Measurements from ENCODE around the gene CLSTN3. TPM values are rescaled to one million over a fixed set of nuclear protein-coding genes. Genes with fewer than 3 reads are reported as not detected.

Gene CLSTN3
- total and polyA plus RNA-seq, 2 donors (not counting 1 experiment from before 2014, with no cell fraction given): 31.7 to 36.5 TPM

DNA sequence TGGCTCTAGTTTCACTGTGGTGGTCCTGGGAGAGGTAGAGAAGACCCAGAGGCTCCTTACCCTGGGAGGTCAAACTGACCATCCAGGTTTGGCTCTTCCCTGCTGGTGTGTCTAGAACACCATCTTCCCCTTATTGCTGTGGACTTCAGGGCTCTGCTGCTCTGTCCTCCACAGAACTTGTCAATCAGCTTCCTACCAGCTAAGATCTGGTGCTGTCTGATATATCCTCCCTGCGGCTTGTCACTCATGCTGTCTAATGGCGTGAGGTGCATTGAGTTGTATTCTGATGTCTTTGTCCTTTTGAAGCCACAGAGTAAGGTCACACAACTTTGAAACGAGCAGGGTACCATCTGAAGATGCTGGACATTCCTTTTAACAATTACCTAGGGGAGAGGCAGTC, 14.0 kb upstream of the CLSTN3 start:
- Mint-ChIP-seq H3K4me1 (peaks cover 4% of the 10 kb centered on the region), H3K9me3 (ENCODE audit: insufficient read depth) (no peaks in the 10 kb centered on the region), H3K27ac (no peak overlapping the region), H3K27me3 (no peaks in the 10 kb centered on the region), H3K4me3 (no peak overlapping the region)
- peaks cover 0 to 30% of the 10 kb centered on the region in 2 experiments for H3K36me3 ChIP-seq (replicated peaks in 1 of 2; ENCODE audit: control extremely low read depth in 1 of 2, control insufficient read depth in 1 of 2, extremely low read depth in 1 of 2, insufficient read depth in 2 of 2, low read length in 1 of 2)
- no peaks in the 10 kb centered on the region for H3K79me2 ChIP-seq (ENCODE audit: control insufficient read depth, insufficient read depth, low read length)
- DNase-seq: no peak
- H3K9ac ChIP-seq (ENCODE audit: low read length): no peak overlapping the region
- peaks cover 8% of the 10 kb centered on the region for H4K20me1 ChIP-seq (ENCODE audit: control insufficient read depth, insufficient read depth, low read length, poor library complexity, severe bottlenecking)
- H3K27me3 ChIP-seq (replicated peaks in 1 of 4; ENCODE audit: control extremely low read depth in 1 of 4, control insufficient read depth in 3 of 4, insufficient read depth in 4 of 4, low read length in 3 of 4): no peaks in the 10 kb centered on the region
- no peak overlapping the region for H3K27ac ChIP-seq (ENCODE audit: low read length in 2 of 2)
- no peak overlapping the region for H3K4me2 ChIP-seq (replicated peaks; ENCODE audit: low read depth, low read length, poor library complexity, severe bottlenecking)
- H3K9me3 ChIP-seq (ENCODE audit: control extremely low read depth in 1 of 3, control insufficient read depth in 2 of 3, insufficient read depth in 1 of 3, low read length in 2 of 3): no peaks in the 10 kb centered on the region
- no peak overlapping the region for H3K4me3 ChIP-seq (ENCODE audit: control extremely low read depth in 1 of 5, extremely low read depth in 1 of 5, insufficient read depth in 1 of 5, low read depth in 2 of 5, low read length in 4 of 5)
- TF ChIP-seq, protein P1, sequence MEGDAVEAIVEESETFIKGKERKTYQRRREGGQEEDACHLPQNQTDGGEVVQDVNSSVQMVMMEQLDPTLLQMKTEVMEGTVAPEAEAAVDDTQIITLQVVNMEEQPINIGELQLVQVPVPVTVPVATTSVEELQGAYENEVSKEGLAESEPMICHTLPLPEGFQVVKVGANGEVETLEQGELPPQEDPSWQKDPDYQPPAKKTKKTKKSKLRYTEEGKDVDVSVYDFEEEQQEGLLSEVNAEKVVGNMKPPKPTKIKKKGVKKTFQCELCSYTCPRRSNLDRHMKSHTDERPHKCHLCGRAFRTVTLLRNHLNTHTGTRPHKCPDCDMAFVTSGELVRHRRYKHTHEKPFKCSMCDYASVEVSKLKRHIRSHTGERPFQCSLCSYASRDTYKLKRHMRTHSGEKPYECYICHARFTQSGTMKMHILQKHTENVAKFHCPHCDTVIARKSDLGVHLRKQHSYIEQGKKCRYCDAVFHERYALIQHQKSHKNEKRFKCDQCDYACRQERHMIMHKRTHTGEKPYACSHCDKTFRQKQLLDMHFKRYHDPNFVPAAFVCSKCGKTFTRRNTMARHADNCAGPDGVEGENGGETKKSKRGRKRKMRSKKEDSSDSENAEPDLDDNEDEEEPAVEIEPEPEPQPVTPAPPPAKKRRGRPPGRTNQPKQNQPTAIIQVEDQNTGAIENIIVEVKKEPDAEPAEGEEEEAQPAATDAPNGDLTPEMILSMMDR (IDR thresholded peaks at IDR 0.05): no peak
- no peak for TF ChIP-seq EZH2 (IDR thresholded peaks at IDR 0.05; ENCODE audit: borderline replicate concordance, insufficient read depth, low read depth, low read length, poor library complexity, severe bottlenecking)
- intact Hi-C loops (cut with micrococcal nuclease): no loop called here
- H2AFZ ChIP-seq (ENCODE audit: insufficient read depth, low read depth, low read length, poor library complexity, severe bottlenecking): no peak overlapping the region
- ChIA-PET POLR2A (no interaction called here), CTCF (interaction anchor here (0.7 to 1.2 kb wide), 2 partner anchors 14 to 247 kb away, joined by 3 read pairs; no protein-coding TSS in a partner anchor)
- no CpG with 5 or more reads among the region's 3 CpGs for WGBS (ENCODE audit: insufficient coverage)
- no peak for ATAC-seq (ENCODE audit: low read depth)
- peaks cover 0 to 2% of the 10 kb centered on the region in 2 donors for H3K4me1 ChIP-seq (ENCODE audit: control insufficient read depth in 2 of 2, insufficient read depth in 2 of 2, low read length in 2 of 2)

DNA sequence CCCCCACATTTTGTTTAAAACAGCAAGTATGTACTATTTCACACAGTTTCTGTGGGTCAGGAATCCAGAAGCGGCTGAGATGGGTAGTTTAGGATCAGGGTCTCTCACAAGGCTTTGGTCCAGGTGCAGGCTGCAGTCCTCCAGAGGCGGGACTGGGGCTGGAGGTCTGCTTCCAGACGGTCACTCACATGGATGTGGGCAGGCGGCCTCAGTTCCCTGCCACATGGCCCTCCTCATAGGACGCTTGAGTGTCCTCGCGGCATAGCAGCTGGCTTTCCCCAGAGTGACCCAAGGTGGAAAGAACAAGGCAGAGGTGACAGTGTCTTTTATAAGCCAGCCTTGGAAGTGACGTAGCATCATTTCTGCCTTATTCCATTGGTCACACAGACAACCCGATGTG, 13.3 kb upstream of the CLSTN3 start:
- no peaks in the 10 kb centered on the region for H3K9me3 Mint-ChIP-seq (ENCODE audit: insufficient read depth)
- Histone ChIP-seq H3K9me3 (ENCODE audit: control extremely low read depth in 1 of 3, control insufficient read depth in 2 of 3, insufficient read depth in 1 of 3, low read length in 2 of 3) (no peaks in the 10 kb centered on the region), H3K27ac (ENCODE audit: low read length in 2 of 2) (no peak overlapping the region), H3K4me2 (replicated peaks; ENCODE audit: low read depth, low read length, poor library complexity, severe bottlenecking) (no peak overlapping the region), H3K36me3 (replicated peaks in 1 of 2; ENCODE audit: control extremely low read depth in 1 of 2, control insufficient read depth in 1 of 2, extremely low read depth in 1 of 2, insufficient read depth in 2 of 2, low read length in 1 of 2) (peaks cover 0 to 30% of the 10 kb centered on the region in 2 experiments), H3K9ac (ENCODE audit: low read length) (no peak overlapping the region), H2AFZ (ENCODE audit: insufficient read depth, low read depth, low read length, poor library complexity, severe bottlenecking) (no peak overlapping the region), H3K27me3 (replicated peaks in 1 of 4; ENCODE audit: control extremely low read depth in 1 of 4, control insufficient read depth in 3 of 4, insufficient read depth in 4 of 4, low read length in 3 of 4) (no peaks in the 10 kb centered on the region), H3K4me3 (ENCODE audit: control extremely low read depth in 1 of 5, extremely low read depth in 1 of 5, insufficient read depth in 1 of 5, low read depth in 2 of 5, low read length in 4 of 5) (no peak overlapping the region), H3K79me2 (ENCODE audit: control insufficient read depth, insufficient read depth, low read length) (no peaks in the 10 kb centered on the region), H4K20me1 (ENCODE audit: control insufficient read depth, insufficient read depth, low read length, poor library complexity, severe bottlenecking) (peaks cover 8% of the 10 kb centered on the region), H3K4me1 (ENCODE audit: control insufficient read depth in 2 of 2, insufficient read depth in 2 of 2, low read length in 2 of 2) (peaks cover 0 to 2% of the 10 kb centered on the region in 2 donors)
- WGBS (ENCODE audit: insufficient coverage): 99% methylated on average over 8 of the region's 9 CpGs
- no peak for TF ChIP-seq EZH2 (IDR thresholded peaks at IDR 0.05; ENCODE audit: borderline replicate concordance, insufficient read depth, low read depth, low read length, poor library complexity, severe bottlenecking)
- TF ChIP-seq, protein P1 (IDR thresholded peaks at IDR 0.05): no peak
- DNase-seq (no peak), ATAC-seq (ENCODE audit: low read depth) (no peak)
- no peaks in the 10 kb centered on the region for H3K27me3 Mint-ChIP-seq
- ChIA-PET POLR2A (no interaction called here), CTCF (interaction anchor here (1.2 kb wide), 1 partner anchor 15 kb away, joined by 3 read pairs; no protein-coding TSS in a partner anchor)
- no peak overlapping the region for H3K4me3 Mint-ChIP-seq
- H3K4me1 Mint-ChIP-seq: peaks cover 4% of the 10 kb centered on the region
- intact Hi-C loops (cut with micrococcal nuclease): no loop called here
- no peak overlapping the region for H3K27ac Mint-ChIP-seq
